Measurements from ENCODE around the gene SCYGR1.

- TF ChIP-seq POLR2A (IDR thresholded peaks at IDR 0.05; ENCODE audit: low read length) (no peak), GATA1 (IDR thresholded peaks at IDR 0.05; ENCODE audit: low read depth, low read length) (no peak)
Measured at GRCh38 chr2:227344231-227344630, 43.5 kb downstream of the SCYGR1 start.

All from erythroblast (primary cell).